SK-N-MC (cell line): ENCODE data around the gene SLC16A3.

Source experiments
- EZH2 ChIP-seq: fragments of 200-600 bp; sonication (generic); IDR thresholded peaks from one replicate; pipeline ENCODE4 v1.6.1; 2017; ENCODE audit warnings: antibody characterized with exemption
- FOXP2 ChIP-seq: optimal IDR thresholded peaks from 2 replicates; pipeline ENCODE3; 2011; ENCODE audit warnings: mild to moderate bottlenecking, moderate library complexity; ENCODE audit not compliant: insufficient read depth; ENCODE audit errors: extremely low read length, control extremely low read depth
- POLR2AphosphoS5 ChIP-seq: IDR thresholded peaks from 2 replicates; pipeline ENCODE4 v1.6.1; 2012; ENCODE audit warnings: mild to moderate bottlenecking, low read depth, low read length, borderline replicate concordance

DNA sequence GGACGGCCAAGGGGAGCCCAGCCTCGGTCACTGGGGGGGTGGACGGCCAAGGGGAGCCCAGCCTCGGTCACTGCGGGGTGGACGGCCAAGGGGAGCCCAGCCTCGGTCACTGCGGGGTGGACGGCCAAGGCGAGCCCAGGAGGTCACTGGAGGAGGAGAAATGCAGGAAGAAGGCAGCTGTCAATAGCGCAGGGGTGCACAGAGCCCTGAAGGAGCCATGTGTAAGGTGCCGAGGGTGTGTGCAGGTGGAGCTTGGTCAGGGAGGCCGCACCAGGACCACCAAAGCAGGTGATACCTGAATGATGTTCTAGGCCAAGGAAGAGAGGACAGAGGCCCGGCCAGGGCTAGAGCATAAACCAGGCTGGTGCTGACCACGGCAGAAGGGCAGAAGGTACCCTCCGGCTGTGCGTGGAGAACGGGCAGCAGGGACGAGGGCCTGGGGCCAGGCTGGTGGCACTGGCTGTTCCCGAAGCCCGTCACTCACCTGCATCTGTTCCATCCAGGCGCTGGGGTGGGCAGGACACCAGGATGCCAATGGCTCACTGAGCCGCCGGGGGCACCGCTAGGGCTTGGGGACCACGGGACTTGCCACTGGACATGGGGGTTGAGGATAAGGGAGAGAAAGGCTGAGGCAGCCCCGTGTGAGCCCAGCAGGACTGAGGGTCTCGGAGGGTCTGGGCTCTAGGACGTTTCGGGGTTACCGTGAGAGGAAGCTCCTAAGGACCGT, 10.3 kb upstream of the SLC16A3 start:
- no peak for TF ChIP-seq EZH2
- no peak for TF ChIP-seq FOXP2
- no peak for TF ChIP-seq POLR2AphosphoS5
